ENCODE results near the gene FIS1. TPM values are rescaled to one million over a fixed set of nuclear protein-coding genes. Genes with fewer than 3 reads are reported as not detected.
"Not testable (repeated sequence)": the region's sequence is repeated elsewhere in the genome, so short reads cannot be mapped to it uniquely, and the experiment has no call there.

The FIS1 gene
- total RNA-seq, 2 experiments from 2014 or later = 81.2 to 82.3 TPM

DNA sequence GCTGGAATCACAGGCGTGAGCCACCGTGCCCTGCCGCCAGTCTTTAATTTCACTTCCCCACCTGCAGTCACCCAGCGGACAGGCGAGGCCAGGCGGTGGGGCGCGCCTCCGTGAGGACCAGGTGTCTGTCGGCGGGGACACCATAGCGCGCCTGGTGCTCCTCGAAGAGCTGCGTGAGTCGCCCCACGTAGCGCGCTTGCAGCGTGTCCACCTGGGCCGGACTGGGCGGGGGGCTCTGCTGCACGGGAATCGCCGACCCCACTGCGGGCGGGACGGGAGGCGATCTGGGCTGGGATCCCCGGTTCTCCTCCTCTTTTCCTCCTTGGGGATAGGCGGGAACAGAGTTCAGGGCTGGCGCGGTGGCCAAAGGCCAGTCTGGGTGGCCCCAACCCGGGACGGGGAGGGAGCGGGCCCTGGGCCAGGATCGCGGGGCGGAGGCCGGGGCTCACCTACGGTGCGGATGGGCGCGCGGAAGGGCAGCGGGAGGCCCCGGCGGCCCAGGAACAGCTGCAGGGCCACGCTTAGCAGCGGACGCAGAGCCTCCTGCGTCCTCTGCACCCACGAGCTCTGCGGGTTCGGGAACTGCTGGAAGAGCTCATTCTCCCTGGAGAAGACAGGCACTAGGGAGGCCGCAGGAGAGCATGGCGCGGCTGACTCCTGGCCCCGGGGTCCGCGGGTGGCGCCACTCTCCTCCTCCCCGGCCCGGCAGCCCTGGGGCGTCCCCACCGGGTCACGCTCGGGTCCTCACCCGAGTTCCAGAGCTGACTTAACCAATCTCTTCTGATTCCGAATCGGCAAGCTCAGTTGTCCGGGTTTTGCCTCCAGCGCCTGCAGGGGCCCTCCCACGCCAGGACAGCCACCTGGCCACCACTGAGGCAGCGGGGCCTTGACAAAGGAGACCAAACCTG is 42.9 kb downstream of the FIS1 start:
- ChIA-PET CTCF (interaction anchor here (0.5 kb wide), 2 partner anchors 19 to 303 kb away, joined by 3 to 5 read pairs; no protein-coding TSS in a partner anchor), POLR2A (interaction anchor here (1.4 kb wide), 1 partner anchor 16 kb away, joined by 4 read pairs; the partner anchor contains the start of gene ZNHIT1)
- H3K27ac ChIP-seq (ENCODE audit: low read depth in 1 of 2, low read length in 2 of 2) = no peak overlapping the region
- no peak overlapping the region for H3K27ac Mint-ChIP-seq
- H3K36me3 ChIP-seq (ENCODE audit: insufficient read depth, low read length) = no peaks in the 10 kb centered on the region
- H3K9me3 ChIP-seq (ENCODE audit: control insufficient read depth in 1 of 2, insufficient read depth in 1 of 2, low read length in 2 of 2) = peaks cover 0 to 13% of the 10 kb centered on the region in 2 experiments
- TF ChIP-seq, protein P1, sequence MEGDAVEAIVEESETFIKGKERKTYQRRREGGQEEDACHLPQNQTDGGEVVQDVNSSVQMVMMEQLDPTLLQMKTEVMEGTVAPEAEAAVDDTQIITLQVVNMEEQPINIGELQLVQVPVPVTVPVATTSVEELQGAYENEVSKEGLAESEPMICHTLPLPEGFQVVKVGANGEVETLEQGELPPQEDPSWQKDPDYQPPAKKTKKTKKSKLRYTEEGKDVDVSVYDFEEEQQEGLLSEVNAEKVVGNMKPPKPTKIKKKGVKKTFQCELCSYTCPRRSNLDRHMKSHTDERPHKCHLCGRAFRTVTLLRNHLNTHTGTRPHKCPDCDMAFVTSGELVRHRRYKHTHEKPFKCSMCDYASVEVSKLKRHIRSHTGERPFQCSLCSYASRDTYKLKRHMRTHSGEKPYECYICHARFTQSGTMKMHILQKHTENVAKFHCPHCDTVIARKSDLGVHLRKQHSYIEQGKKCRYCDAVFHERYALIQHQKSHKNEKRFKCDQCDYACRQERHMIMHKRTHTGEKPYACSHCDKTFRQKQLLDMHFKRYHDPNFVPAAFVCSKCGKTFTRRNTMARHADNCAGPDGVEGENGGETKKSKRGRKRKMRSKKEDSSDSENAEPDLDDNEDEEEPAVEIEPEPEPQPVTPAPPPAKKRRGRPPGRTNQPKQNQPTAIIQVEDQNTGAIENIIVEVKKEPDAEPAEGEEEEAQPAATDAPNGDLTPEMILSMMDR (IDR thresholded peaks at IDR 0.05) = no peak
- DNase-seq (peak in 1 of 14 experiments; percentile 25), ATAC-seq (ENCODE audit: poor library complexity) (no peak)
- H3K4me1 Mint-ChIP-seq (ENCODE audit: low read depth) = peaks cover 15% of the 10 kb centered on the region
- H3K9me3 Mint-ChIP-seq = no peaks in the 10 kb centered on the region
- peaks cover 37% of the 10 kb centered on the region for H3K4me1 ChIP-seq (ENCODE audit: insufficient read depth, low read length)
- no peak overlapping the region for H3K4me3 ChIP-seq (ENCODE audit: low read length)
- H3K4me3 Mint-ChIP-seq = no peak overlapping the region
- peaks cover 4% of the 10 kb centered on the region for H3K36me3 Mint-ChIP-seq (ENCODE audit: low read depth)
- peaks cover 40% of the 10 kb centered on the region for H3K27me3 Mint-ChIP-seq
- intact Hi-C loops (cut with DNase I, micrococcal nuclease) = no loop called here
- peaks cover 18 to 24% of the 10 kb centered on the region in 2 experiments for H3K27me3 ChIP-seq (ENCODE audit: control insufficient read depth in 1 of 2, insufficient read depth in 2 of 2, low read length in 2 of 2)

DNA sequence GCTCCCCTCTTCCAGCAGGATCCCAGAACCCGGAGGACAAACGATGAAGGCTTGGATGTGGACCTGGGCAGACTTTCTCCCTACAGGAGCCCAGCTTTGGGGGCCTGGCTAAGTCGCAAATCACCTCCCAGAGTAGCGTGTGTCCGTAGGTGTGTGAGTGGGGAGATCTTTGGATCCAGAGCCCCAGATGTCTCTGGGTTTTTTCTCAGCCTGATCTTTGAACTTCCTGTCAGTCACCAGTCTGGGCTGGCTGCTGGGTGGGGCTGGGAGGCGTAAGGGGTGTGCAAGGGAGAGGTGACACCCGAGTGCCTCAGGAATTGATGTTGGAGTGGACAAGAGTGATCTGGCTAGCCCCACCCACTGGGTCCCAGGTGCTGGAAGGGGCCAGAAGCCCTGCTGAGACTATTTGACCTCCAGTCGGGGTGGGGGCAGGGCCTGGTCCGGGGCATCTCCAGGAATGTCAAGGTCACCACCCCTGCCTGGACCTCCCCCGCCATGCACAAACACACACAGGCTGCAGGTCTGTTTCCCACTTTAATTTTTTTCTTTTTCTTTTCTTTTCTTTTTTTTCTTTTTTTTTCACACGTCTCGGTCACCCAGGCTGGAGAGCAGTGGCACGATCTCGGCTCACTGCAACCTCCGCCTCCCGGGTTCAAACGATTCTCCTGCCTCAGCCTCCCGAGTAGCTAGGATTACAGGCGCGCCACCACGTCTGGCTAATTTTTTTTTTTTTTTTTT is 43.9 kb downstream of the FIS1 start, which contains the start of gene MOGAT3:
Gene MOGAT3, minus strand, starts transcription at position 175 of the 738 bp plus-strand sequence. CDS start 182 bp downstream, outside the sequence.
- peaks cover 40% of the 10 kb centered on the region for H3K27me3 Mint-ChIP-seq
- CTCF ChIA-PET = no interaction called here
- H3K27ac Mint-ChIP-seq = no peak within 1 kb of the TSS

DNA sequence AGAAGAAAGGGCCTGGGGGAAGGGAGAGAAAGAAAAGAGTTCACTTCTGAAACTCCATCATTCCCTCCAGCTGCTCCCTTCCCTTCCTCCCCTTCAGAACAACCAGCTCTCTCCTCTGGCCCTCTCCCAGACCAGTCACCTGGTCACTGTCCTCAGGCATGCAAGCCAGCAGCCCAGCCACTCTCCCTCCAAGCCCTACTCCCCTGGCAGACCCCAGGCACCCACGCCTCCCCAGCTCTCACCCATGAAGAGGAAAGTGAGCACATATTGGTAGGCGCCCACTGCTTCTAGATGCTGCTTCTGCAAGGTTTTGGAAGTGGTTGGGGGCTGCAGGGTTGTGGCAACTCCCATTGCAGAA is 44.4 kb downstream of the FIS1 start:
- Mint-ChIP-seq H3K27ac (no peak overlapping the region), H3K4me3 (no peak overlapping the region), H3K36me3 (ENCODE audit: low read depth) (peaks cover 4% of the 10 kb centered on the region), H3K27me3 (peaks cover 40% of the 10 kb centered on the region), H3K4me1 (ENCODE audit: low read depth) (peaks cover 15% of the 10 kb centered on the region), H3K9me3 (no peaks in the 10 kb centered on the region)
- TF ChIP-seq, protein P1 (IDR thresholded peaks at IDR 0.05) = no peak
- DNase-seq (no peak), ATAC-seq (ENCODE audit: poor library complexity) (no peak)
- H3K4me1 ChIP-seq (ENCODE audit: insufficient read depth, low read length) = peaks cover 37% of the 10 kb centered on the region
- no peak overlapping the region for H3K27ac ChIP-seq (ENCODE audit: low read depth in 1 of 2, low read length in 2 of 2)
- H3K36me3 ChIP-seq (ENCODE audit: insufficient read depth, low read length) = no peaks in the 10 kb centered on the region
- peaks cover 0 to 13% of the 10 kb centered on the region in 2 experiments for H3K9me3 ChIP-seq (ENCODE audit: control insufficient read depth in 1 of 2, insufficient read depth in 1 of 2, low read length in 2 of 2)
- ChIA-PET CTCF (no interaction called here), POLR2A (no interaction called here)
- H3K4me3 ChIP-seq (ENCODE audit: low read length) = no peak overlapping the region
- intact Hi-C loops (cut with DNase I, micrococcal nuclease) = no loop called here
- peaks cover 18 to 24% of the 10 kb centered on the region in 2 experiments for H3K27me3 ChIP-seq (ENCODE audit: control insufficient read depth in 1 of 2, insufficient read depth in 2 of 2, low read length in 2 of 2)

More for the DNA sequence above, 43.9 kb downstream of the FIS1 start, which contains the start of gene MOGAT3:
- ATAC-seq (ENCODE audit: poor library complexity) = peak; percentile 58
- Histone ChIP-seq H3K27ac (ENCODE audit: low read depth in 1 of 2, low read length in 2 of 2) (no peak within 1 kb of the TSS), H3K9me3 (ENCODE audit: control insufficient read depth in 1 of 2, insufficient read depth in 1 of 2, low read length in 2 of 2) (peaks cover 0 to 13% of the 10 kb centered on the region in 2 experiments), H3K4me1 (ENCODE audit: insufficient read depth, low read length) (peaks cover 37% of the 10 kb centered on the region), H3K36me3 (ENCODE audit: insufficient read depth, low read length) (no peaks in the 10 kb centered on the region), H3K27me3 (ENCODE audit: control insufficient read depth in 1 of 2, insufficient read depth in 2 of 2, low read length in 2 of 2) (peaks cover 18 to 24% of the 10 kb centered on the region in 2 experiments), H3K4me3 (ENCODE audit: low read length) (no peak within 1 kb of the TSS)
- POLR2A ChIA-PET = no interaction called here
- TF ChIP-seq, protein P1 (IDR thresholded peaks at IDR 0.05) = no peak
- DNase-seq = no peak
- intact Hi-C loops (cut with DNase I, micrococcal nuclease) = no loop called here
- Mint-ChIP-seq H3K9me3 (no peaks in the 10 kb centered on the region), H3K4me3 (peak within 1 kb of the TSS; percentile 79), H3K36me3 (ENCODE audit: low read depth) (peaks cover 4% of the 10 kb centered on the region), H3K4me1 (ENCODE audit: low read depth) (peaks cover 15% of the 10 kb centered on the region)

DNA sequence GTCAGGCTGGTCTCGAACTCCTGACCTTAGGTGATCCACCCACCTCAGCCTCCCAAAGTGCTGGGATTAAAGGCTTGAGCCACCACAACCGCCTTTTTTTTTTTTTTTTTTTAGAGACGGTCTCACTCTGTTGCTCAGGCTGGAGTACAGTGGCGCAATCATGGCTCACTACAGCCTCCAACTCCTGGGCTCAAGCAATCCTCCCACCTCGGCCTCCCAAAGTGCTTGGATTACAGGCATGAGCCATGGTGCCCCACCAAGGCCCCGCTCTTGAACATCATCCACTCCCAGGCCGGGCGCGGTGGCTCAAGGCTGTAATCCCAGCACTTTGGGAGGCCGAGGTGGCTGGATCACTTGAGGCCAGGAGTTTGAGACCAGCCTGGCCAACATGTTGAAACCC is 45.4 kb downstream of the FIS1 start:
- H3K4me3 Mint-ChIP-seq; H3K4me3 ChIP-seq (ENCODE audit: low read length); intact Hi-C loops (cut with DNase I, micrococcal nuclease); DNase-seq; H3K27ac ChIP-seq (ENCODE audit: low read depth in 1 of 2, low read length in 2 of 2); H3K36me3 ChIP-seq (ENCODE audit: insufficient read depth, low read length); H3K27ac Mint-ChIP-seq; H3K36me3 Mint-ChIP-seq (ENCODE audit: low read depth); ATAC-seq (ENCODE audit: poor library complexity); H3K9me3 Mint-ChIP-seq; POLR2A ChIA-PET: not testable (repeated sequence)
- Mint-ChIP-seq H3K27me3 (peaks cover 44% of the 10 kb centered on the region), H3K4me1 (ENCODE audit: low read depth) (peaks cover 15% of the 10 kb centered on the region)
- Histone ChIP-seq H3K4me1 (ENCODE audit: insufficient read depth, low read length) (peaks cover 31% of the 10 kb centered on the region), H3K27me3 (ENCODE audit: control insufficient read depth in 1 of 2, insufficient read depth in 2 of 2, low read length in 2 of 2) (peaks cover 18 to 24% of the 10 kb centered on the region in 2 experiments), H3K9me3 (ENCODE audit: control insufficient read depth in 1 of 2, insufficient read depth in 1 of 2, low read length in 2 of 2) (peaks cover 0 to 13% of the 10 kb centered on the region in 2 experiments)
- CTCF ChIA-PET = interaction anchor here (0.6 kb wide), 1 partner anchor 30 kb away, joined by 3 read pairs; no protein-coding TSS in a partner anchor
